HG03460 (cell line): ENCODE measurements around the gene ADGRB2.

Source experiments
- ATAC-seq: cut with Tn5 transposase; IDR thresholded peaks from one replicate; pipeline ENCODE4 v1.9.1; 2021; ENCODE audit not compliant: unreplicated experiment

Gene ADGRB2

GRCh38 chr1:31765516-31765915 lies 1.4 kb upstream of the ADGRB2 start:
- no peak for ATAC-seq

GRCh38 chr1:31765041-31765467 lies 914 bp upstream of the ADGRB2 start:
- ATAC-seq, result no peak

GRCh38 chr1:31763671-31764311 lies 349 bp downstream of the ADGRB2 start:
- no peak for ATAC-seq

- no peak for ATAC-seq
Measured at GRCh38 chr1:31762726-31763670, 1.1 kb downstream of the ADGRB2 start.

GRCh38 chr1:31762323-31762722 lies 1.8 kb downstream of the ADGRB2 start:
- no peak for ATAC-seq

- ATAC-seq, result no peak
Measured at GRCh38 chr1:31761883-31762282, 2.3 kb downstream of the ADGRB2 start.

GRCh38 chr1:31760471-31761470 lies 3.4 kb downstream of the ADGRB2 start:
- no peak for ATAC-seq

- ATAC-seq, result no peak
Measured at GRCh38 chr1:31759298-31760023, 4.7 kb downstream of the ADGRB2 start.

- no peak for ATAC-seq
Measured at GRCh38 chr1:31758823-31759222, 5.3 kb downstream of the ADGRB2 start.

- no peak for ATAC-seq
Measured at GRCh38 chr1:31757989-31758388, 6.2 kb downstream of the ADGRB2 start.

GRCh38 chr1:31757204-31757679 lies 6.9 kb downstream of the ADGRB2 start:
- ATAC-seq, result no peak

- no peak for ATAC-seq
Measured at GRCh38 chr1:31756578-31756977, 7.6 kb downstream of the ADGRB2 start.

- ATAC-seq, result no peak
Measured at GRCh38 chr1:31755850-31756492, 8.2 kb downstream of the ADGRB2 start.

- no peak for ATAC-seq
Measured at GRCh38 chr1:31755197-31755611, 8.9 kb downstream of the ADGRB2 start.

- no peak for ATAC-seq
Measured at GRCh38 chr1:31754397-31754796, 9.7 kb downstream of the ADGRB2 start.

- no peak for ATAC-seq
Measured at GRCh38 chr1:31753707-31754349, 10.3 kb downstream of the ADGRB2 start.

GRCh38 chr1:31752952-31753475 lies 11.1 kb downstream of the ADGRB2 start:
- no peak for ATAC-seq

GRCh38 chr1:31752258-31752657 lies 11.9 kb downstream of the ADGRB2 start:
- ATAC-seq, result no peak

- no peak for ATAC-seq
Measured at GRCh38 chr1:31751822-31752241, 12.3 kb downstream of the ADGRB2 start.
